Gastrocnemius medialis (tissue), 4 donors: ENCODE measurements around the gene COPS6. TPM values are rescaled to one million over a fixed set of nuclear protein-coding genes. Genes with fewer than 3 reads are reported as not detected.
A peak's percentile ranks its signal among the peaks of the same experiment; 100 is the strongest.

ENCODE experiments used
- ATAC-seq, 2 donors: fragments of 150-250 bp; one replicate each; pipeline ENCODE4 v1.9.1; 2016
- DNase-seq, 2 donors: peaks; one replicate each; pipeline ENCODE4 v3.0.0-alpha.2; 2019
- H3K27ac ChIP-seq, 4 donors: fragments of 200-600 bp; sonication (generic); 1 replicate in 1 of 4; 2 replicates in 3 of 4; pipeline ENCODE4 v1.5.1; 2016 to 2018; ENCODE audit warnings: mild to moderate bottlenecking in 2 of 4, moderate library complexity in 1 of 4
- H3K27me3 ChIP-seq, 3 donors: fragments of 200-600 bp; sonication (generic) in 2 of 3; 1 replicate in 1 of 3; 2 replicates in 2 of 3; pipeline versions ENCODE4 v1.5.1 to v1.6.0; 2016 to 2019; ENCODE audit warnings: mild to moderate bottlenecking in 1 of 3, moderate library complexity in 1 of 3
- H3K36me3 ChIP-seq, 2 donors: fragments of 200-600 bp; sonication (generic) in 1 of 2; one replicate each; pipeline ENCODE4 v1.5.1; 2017 to 2018
- H3K4me1 ChIP-seq, 2 donors: fragments of 200-600 bp; sonication (generic) in 1 of 2; one replicate each; pipeline ENCODE4 v1.5.1; 2016 to 2017; ENCODE audit warnings: mild to moderate bottlenecking in 2 of 2
- H3K4me3 ChIP-seq, 4 donors: fragments of 200-600 bp; sonication (generic) in 3 of 4; 1 replicate in 1 of 4; 2 replicates in 3 of 4; pipeline ENCODE4 v1.5.1; 2016 to 2019; ENCODE audit warnings: mild to moderate bottlenecking in 2 of 4
- H3K9me3 ChIP-seq, 3 donors: fragments of 200-600 bp; sonication (generic) in 2 of 3; 1 replicate in 1 of 3; 2 replicates in 2 of 3; pipeline ENCODE4 v1.5.1; 2016 to 2019
- CTCF ChIP-seq, 5 experiments: fragments of 450-650 bp in 3 of 5; fragments of 200-600 bp in 2 of 5; sonication (generic) in 2 of 5; IDR thresholded peaks in 4 of 5; conservative IDR thresholded peaks in 1 of 5; 1 replicate in 4 of 5; 2 replicates in 1 of 5; pipeline ENCODE4 v1.5.1; 2016 to 2019; ENCODE audit warnings: antibody characterized with exemption in 5 of 5, mild to moderate bottlenecking in 3 of 5, moderate library complexity in 3 of 5
- POLR2A ChIP-seq, 2 donors: fragments of 450-650 bp; IDR thresholded peaks; one replicate each; pipeline ENCODE4 v1.6.1; 2017; ENCODE audit warnings: antibody characterized with exemption in 2 of 2, mild to moderate bottlenecking in 2 of 2, moderate library complexity in 2 of 2
- in situ Hi-C, 4 donors: fragments of 200-750 bp; cut with MboI; loops; one replicate each; pipeline versions ENCODE4 v1.15.0 to v1.8.0; 2017; ENCODE audit warnings: low sequenced_read_pairs in 4 of 4
- intact Hi-C: fragments of 100-400 bp; cut with DNase I; formaldehyde crosslinking; loops from one replicate; pipeline ENCODE4 v1.15.1; 2023; ENCODE audit warnings: low total_unique reads
- total RNA-seq, 4 donors: library from RNA; depleted of rRNA; stranded (reverse); fragments of >200 nt; gene quantifications; one replicate each; pipeline versions ENCODE4 v1.1.0 to v1.2.3, GENCODE V29; 2016

The COPS6 gene
- total RNA-seq, 4 donors from 2014 or later, result 32.6 to 57.9 (median 39.4) TPM

- in situ Hi-C loops (no loop called here), intact Hi-C loops (loop anchor here (5.0 kb wide), 1 partner anchor 40 kb away; the partner anchor contains the start of gene MBLAC1)
- Histone ChIP-seq H3K4me3 (no peak overlapping the region), H3K9me3 (no peaks in the 10 kb centered on the region), H3K27me3 (no peaks in the 10 kb centered on the region), H3K4me1 (peaks cover 13 to 16% of the 10 kb centered on the region in 2 donors), H3K27ac (no peak overlapping the region), H3K36me3 (peaks cover 0 to 21% of the 10 kb centered on the region in 2 donors)
- TF ChIP-seq CTCF (IDR thresholded peaks at IDR 0.05 in 4 of 5, conservative IDR thresholded peaks at IDR 0.05 in 1 of 5) (no peak), POLR2A (IDR thresholded peaks at IDR 0.05) (no peak)
- ATAC-seq (no peak), DNase-seq (no peak)
Measured at GRCh38 chr7:100087055-100087750, 1.6 kb upstream of the COPS6 start.

- peaks cover 13 to 14% of the 10 kb centered on the region in 2 donors for H3K4me1 ChIP-seq
- intact Hi-C loops, result loop anchor here (1.0 to 5.0 kb wide), 2 partner anchors 13 to 39 kb away; partner anchors contain the start of genes AP4M1, MBLAC1 and MCM7
- H3K36me3 ChIP-seq, result peaks cover 0 to 30% of the 10 kb centered on the region in 2 donors
- peak overlapping the region; percentile 88 to 97 (median 89) for H3K27ac ChIP-seq
- H3K27me3 ChIP-seq, result no peaks in the 10 kb centered on the region
- peak overlapping the region; percentile 79 to 90 (median 88) for H3K4me3 ChIP-seq
- H3K9me3 ChIP-seq, result no peaks in the 10 kb centered on the region
- in situ Hi-C loops, result no loop called here
- ATAC-seq (no peak), DNase-seq (no peak)
- no peak for TF ChIP-seq POLR2A (IDR thresholded peaks at IDR 0.05)
- TF ChIP-seq CTCF (IDR thresholded peaks at IDR 0.05 in 4 of 5, conservative IDR thresholded peaks at IDR 0.05 in 1 of 5), result no peak
Measured at GRCh38 chr7:100088095-100088620, 611 bp upstream of the COPS6 start.

GRCh38 chr7:100089458-100090196, 858 bp downstream of the COPS6 start:
- intact Hi-C loops, result loop anchor here (5.0 kb wide), 1 partner anchor 38 kb away; the partner anchor contains the start of gene MBLAC1
- Histone ChIP-seq H3K9me3 (no peaks in the 10 kb centered on the region), H3K27ac (peak overlapping the region; percentile 88 to 97 (median 89)), H3K4me1 (peaks cover 13 to 14% of the 10 kb centered on the region in 2 donors), H3K4me3 (peak overlapping the region; percentile 79 to 90 (median 88)), H3K27me3 (no peaks in the 10 kb centered on the region), H3K36me3 (peaks cover 0 to 45% of the 10 kb centered on the region in 2 donors)
- TF ChIP-seq POLR2A (IDR thresholded peaks at IDR 0.05) (no peak), CTCF (IDR thresholded peaks at IDR 0.05 in 4 of 5, conservative IDR thresholded peaks at IDR 0.05 in 1 of 5) (no peak)
- ATAC-seq, result no peak
- in situ Hi-C loops, result no loop called here
- no peak for DNase-seq

GRCh38 chr7:100090527-100091410, 2.0 kb downstream of the COPS6 start:
- in situ Hi-C loops, result no loop called here
- peaks cover 13 to 14% of the 10 kb centered on the region in 2 donors for H3K4me1 ChIP-seq
- H3K9me3 ChIP-seq, result no peaks in the 10 kb centered on the region
- H3K36me3 ChIP-seq, result peaks cover 0 to 57% of the 10 kb centered on the region in 2 donors
- H3K4me3 ChIP-seq, result no peak overlapping the region
- TF ChIP-seq POLR2A (IDR thresholded peaks at IDR 0.05), result no peak
- TF ChIP-seq CTCF (IDR thresholded peaks at IDR 0.05 in 4 of 5, conservative IDR thresholded peaks at IDR 0.05 in 1 of 5), result no peak
- intact Hi-C loops, result no loop called here
- no peak overlapping the region for H3K27ac ChIP-seq
- DNase-seq (no peak), ATAC-seq (no peak)
- no peaks in the 10 kb centered on the region for H3K27me3 ChIP-seq
